Measurements from ENCODE around the gene UBTD1.
"Not testable (repeated sequence)": the region's sequence is repeated elsewhere in the genome, so short reads cannot be mapped to it uniquely, and the experiment has no call there.

UBTD1 gene

DNA sequence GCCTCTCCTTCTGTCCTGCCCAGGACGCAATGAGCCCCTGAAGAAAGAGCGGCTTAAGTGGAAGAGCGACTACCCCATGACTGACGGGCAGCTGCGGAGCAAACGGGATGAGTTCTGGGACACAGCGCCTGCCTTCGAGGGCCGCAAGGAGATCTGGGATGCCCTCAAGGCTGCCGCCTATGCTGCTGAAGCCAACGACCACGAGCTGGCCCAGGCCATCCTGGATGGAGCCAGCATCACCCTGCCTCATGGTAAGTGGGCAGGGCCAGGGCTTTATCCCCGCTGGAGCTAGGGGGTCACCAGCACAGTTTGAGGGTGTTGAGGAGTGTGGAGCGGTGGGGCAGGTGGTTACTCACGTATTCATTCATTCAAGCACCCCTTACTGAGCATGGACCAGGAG lies 69.2 kb downstream of the UBTD1 start:
- DNase-seq: no peak

DNA sequence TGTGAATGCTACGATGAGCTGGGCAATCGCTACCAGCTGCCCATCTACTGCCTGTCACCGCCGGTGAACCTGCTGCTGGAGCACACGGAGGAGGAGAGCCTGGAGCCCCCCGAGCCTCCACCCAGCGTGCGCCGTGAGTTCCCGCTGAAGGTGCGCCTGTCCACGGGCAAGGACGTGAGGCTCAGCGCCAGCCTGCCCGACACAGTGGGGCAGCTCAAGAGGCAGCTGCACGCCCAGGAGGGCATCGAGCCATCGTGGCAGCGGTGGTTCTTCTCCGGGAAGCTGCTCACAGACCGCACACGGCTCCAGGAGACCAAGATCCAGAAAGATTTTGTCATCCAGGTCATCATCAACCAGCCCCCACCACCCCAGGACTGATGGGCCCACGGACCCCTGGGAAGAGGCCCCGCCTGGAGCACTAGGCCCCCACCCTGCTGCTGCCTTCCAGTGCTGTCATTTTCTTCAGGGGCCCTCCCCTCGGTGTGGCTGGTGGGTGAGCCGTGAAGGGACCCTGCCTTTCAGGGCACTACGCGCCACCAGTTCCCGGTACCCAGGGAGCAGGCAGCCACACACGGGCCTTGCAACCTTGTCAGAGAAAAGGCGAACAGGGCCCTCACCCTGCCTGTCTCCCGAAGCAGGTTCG lies 71.5 kb downstream of the UBTD1 start:
- DNase-seq: no peak

DNA sequence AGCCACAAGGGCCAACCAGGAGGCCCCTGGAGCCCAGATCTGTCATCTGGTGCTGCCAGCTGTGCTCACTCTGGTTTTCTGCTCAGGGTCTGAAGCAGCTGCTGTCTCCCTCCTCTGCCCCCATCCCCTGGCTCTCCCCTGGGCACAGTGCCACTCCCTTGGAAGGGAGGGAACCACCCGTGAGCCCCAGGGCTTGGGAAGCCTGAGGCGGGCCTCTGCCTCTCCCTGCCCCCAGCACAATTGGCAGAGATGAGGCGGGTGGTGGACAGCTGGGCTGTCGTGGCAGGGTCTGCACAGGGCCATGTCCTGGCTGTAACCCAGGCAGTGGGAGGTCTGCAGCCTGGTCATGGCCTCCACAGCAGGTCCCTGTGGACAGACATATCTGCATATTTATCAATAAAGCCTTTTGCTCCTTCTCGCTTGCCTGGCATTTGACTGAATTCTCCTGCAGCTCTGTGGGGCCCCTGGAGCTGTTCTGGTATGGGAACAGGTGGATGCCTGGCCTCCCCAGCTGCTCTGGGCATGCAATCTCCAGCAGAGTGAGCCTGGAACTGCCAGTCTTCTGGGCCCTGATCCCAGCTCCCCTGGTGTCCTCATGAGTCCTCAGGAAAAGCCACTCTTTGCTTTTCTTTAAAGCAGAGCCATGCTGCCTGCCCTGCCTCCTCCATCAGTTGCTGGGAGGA lies 72.2 kb downstream of the UBTD1 start:
- DNase-seq: no peak

DNA sequence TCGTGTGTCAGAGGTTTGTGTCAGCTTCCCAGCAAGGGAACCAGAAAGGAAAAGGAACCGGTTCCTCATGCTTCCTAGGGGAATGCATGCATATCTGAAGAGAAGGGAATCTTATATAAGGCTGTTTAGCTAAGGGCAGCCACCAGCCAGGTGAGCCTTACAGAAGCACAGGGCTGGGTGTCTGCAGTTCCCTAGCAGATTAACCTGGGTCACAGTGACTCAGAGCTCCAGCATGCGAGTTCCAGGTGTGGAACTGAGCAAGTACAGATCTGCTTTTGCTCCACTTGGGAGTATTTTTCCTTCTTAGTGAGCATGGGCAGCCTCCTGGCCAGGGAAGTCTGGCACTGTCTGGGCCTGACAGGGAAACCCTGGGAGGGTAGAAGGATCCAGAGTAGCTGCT lies 72.9 kb downstream of the UBTD1 start:
- no peak for DNase-seq

DNA sequence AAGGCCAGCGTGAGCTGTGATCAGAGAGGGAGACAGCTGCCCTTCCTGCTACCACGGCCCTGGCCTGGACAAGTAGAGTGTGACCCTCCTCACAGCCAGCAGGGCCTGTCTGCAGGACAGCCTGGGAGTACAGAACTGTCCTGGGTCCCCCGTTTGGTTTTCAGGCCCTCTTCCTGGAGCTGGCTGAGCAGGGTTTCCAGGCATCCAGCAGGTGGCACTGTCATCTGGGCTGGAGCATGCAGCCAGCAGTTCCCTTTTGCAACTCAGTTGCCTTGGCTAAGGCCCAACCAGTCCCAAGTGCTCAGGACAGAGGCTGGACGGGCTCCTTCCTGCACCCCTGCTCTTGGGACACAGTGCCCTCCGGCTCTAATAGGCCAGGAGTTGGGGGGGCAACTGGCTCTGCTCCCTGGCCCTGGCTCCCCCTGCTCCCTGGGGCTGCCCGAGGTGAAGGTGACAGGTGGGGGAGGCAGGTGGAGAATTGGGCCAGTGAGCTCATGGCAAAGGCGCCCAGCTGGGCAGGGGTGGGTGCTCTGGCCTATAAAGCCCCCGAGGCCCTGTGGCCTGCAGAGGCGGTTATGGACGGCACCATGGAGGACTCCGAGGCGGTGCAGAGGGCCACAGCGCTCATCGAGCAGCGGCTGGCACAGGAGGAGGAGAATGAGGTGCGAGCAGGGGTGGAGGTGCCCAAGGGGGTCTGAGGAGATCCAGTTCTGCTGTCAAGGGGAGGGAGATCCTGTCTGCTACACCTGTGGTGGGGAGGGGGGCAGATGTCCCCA lies 73.7 kb downstream of the UBTD1 start, which contains the start of gene ANKRD2:
Gene ANKRD2 (plus strand): TSS at position 566 of the 776 bp plus-strand sequence. CDS start 10 bp downstream, at position 576.
- DNase-seq: peak; percentile 44

DNA sequence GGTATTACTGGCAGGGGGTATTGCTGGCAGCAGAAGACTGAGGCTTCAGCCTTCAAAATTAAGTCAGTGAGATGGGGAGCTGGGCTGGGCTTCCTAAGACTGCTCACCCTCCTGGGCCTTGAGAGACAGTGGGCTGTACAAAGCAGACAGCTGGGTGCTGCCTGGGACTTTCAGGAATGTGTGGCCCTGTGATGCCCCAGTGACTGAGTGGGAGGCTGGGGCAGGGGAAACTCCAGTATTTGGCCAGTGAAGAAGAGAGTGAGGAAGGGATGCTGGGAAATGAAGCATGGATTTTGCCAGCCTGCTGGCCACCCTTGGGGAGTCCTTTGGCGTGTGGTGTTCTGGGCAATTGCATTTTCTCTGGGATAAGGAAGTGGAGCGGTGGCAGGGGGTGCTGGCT lies 74.3 kb downstream of the UBTD1 start:
- DNase-seq: peak; percentile 52

DNA sequence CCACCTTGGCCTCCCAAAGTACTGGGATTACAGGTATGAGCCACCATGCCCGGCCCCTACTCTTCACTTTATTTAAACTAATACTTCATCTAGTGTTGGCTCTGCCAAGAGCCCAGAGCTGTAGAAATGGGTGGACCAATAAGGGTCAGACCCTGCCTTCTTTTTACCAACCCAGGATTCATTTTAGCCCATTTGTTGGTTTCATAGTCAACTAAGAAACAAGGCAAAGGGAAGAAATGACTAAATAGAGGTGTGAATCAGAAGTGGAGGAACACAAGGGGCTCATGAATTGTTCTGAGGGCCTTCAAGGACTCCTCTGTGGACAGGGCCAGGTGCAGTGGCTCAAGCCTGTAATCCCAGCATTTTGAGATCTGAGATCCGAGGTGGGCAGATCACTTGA lies 74.9 kb downstream of the UBTD1 start:
- DNase-seq: no peak

DNA sequence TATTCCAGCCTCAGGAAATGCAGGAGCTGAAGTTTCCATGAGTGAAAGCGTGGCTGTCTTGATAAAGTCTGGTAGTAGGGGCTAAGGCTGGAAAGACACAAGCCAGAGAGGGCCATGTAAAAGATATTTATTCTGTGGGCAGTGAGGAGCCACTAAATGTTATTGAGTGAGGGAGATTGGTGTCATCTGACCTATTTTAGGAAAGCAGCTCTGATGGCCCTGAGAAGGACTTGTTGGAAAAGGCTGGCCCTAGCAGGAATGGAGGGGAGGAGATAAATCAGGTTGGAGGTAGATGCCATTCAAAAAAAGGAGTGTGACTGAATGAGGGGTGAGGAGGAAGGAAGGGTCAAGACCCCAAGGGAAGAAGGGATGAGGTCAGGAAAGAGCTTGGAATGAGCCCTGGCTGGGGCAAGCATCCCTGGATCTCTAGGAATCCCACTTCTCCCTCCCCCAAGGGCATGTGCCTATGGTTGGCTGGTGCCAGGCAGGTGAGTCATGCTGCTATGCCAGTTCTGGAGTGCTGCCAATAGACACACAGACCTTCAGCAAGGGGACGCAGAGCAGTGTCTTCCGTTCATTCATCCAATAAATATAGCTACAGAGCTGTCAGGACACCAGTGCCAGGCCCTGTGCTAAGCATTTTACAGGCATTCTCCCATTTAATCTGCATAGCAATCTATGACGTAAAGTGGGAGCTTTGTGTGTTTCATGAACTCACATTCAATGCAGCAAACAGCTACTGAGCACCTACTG lies 75.8 kb downstream of the UBTD1 start:
- peak; percentile 99 for DNase-seq

GRCh38 chr10:97575127-97575668 lies 76.5 kb downstream of the UBTD1 start:
- DNase-seq: peak; percentile 71

DNA sequence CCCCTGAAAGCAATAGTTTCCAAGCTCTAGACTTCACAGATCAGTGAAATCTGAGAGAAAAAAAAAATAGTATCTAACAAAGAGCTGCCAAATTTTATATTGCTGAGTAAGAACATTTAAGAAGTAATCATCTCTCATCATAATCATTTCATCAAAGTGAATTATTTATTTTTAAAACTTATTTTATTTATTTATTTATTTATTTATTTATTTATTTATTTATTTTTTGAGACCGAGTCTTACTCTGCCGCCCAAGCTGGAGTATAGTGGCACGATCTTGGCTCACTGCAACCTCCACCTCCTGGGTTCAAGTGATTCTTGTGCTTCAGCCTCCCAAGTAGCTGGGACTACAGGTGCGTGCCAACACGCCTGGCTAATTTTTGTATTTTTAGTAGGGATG lies 77.8 kb downstream of the UBTD1 start:
- DNase-seq: not testable (repeated sequence)

DNA sequence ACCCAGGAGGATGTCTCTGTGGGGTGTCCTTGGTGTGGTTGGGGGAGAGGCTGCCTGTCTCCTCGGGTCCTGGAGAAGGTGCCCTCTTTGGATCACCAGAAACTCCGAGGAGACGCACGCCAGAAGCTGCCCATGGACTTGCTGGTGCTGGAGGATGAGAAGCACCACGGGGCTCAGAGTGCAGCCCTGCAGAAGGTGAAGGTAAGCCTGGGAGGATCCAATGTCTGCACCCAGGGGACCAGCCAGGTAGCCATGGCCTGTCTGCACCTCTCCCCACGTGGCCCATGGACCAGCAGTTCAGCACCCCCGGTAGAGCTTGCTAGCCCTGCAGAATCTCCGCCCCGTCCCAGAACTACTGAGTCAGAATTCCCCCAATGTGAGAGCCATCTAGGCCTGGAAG lies 79.0 kb downstream of the UBTD1 start:
- no peak for DNase-seq

DNA sequence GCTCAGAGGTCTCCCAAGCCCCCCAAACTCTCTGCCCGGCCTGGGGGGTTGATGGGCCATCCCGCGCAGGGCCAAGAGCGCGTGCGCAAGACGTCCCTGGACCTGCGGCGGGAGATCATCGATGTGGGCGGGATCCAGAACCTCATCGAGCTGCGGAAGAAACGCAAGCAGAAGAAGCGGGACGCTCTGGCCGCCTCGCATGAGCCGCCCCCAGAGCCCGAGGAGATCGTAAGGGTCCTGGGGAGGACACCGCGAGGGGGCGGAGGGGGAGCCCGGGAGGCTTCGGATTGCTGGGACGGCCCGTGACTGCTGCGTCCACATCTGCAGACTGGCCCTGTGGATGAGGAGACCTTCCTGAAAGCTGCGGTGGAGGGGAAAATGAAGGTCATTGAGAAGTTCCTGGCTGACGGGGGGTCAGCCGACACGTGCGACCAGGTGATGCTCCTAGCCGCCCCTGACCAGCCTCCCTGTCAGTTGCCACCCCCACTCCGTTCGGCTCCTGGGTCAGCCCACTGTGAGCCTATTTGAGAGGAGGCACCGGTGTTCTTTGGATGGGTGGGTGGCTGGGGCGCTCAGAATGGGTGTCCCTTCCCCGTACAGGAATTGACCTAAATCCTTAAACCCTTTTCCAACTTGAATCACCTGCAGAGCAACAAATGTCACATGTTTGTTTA lies 79.6 kb downstream of the UBTD1 start:
- no peak for DNase-seq

GRCh38 chr10:97580421-97581367 lies 82.0 kb downstream of the UBTD1 start:
- no peak for DNase-seq

DNA sequence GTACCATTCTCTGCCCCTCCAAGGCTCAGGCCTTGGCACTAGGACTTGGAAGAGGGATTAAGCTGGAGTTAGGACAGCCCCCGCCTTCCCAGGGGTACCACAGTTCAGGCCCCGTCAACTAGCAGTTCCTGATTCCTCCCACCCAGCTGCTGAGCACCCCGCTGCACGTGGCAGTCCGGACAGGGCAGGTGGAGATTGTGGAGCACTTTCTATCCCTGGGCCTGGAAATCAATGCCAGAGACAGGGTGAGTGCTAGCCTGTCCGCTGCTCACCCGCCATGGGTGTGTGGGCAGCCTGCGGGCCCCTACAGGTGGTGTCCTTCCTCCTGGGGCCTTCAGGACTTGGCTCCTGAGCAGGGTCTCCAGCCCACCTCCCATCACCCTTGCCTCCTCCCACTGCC lies 83.4 kb downstream of the UBTD1 start:
- DNase-seq: no peak

- DNase-seq: no peak
Measured at GRCh38 chr10:97583476-97583875, 84.8 kb downstream of the UBTD1 start.

GRCh38 chr10:97584060-97584797 lies 85.5 kb downstream of the UBTD1 start, which contains the start of gene HOGA1:
Gene HOGA1, plus strand, starts transcription at chr10:97584389. Its CDS starts 315 bp downstream, at chr10:97584704.
- DNase-seq: peak; percentile 98

- DNase-seq: no peak
Measured at GRCh38 chr10:97584798-97585438, 86.2 kb downstream of the UBTD1 start.

GRCh38 chr10:97585439-97585811 lies 86.7 kb downstream of the UBTD1 start:
- DNase-seq: no peak

- DNase-seq: no peak
Measured at GRCh38 chr10:97587183-97587582, 88.5 kb downstream of the UBTD1 start.

DNA sequence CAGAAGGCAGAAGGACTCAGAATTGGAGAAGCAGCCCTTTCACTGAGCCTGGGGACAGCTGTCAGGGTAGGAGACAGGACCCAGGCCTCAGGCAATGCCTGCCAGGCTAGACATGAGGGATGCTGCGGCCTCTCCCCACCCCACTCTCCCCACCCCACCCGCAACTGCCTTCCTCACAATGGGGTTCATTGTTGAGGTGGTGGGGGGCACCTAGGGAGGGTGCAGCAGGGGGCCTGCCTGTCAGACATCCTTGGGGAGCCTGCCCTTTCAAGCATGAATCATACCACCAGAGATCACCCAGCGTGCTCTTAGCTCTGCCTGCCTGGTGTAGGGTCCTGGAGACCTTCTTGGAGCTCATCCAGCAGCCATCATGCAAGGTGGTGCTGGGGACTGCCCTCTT lies 90.8 kb downstream of the UBTD1 start, which contains the start of gene C10orf62:
Gene C10orf62 (plus strand): TSS at position 243 of the 400 bp plus-strand sequence. CDS start 177 bp downstream, outside the sequence.
- DNase-seq: no peak

Data from NCI-H226 (cell line).